ENCODE data around the gene MGRN1. TPM values are rescaled to one million over a fixed set of nuclear protein-coding genes. Genes with fewer than 3 reads are reported as not detected.

The MGRN1 gene
- polyA plus RNA-seq, 4 donors, result 38.4 to 71.1 (median 61.0) TPM

- no peak for DNase-seq (ENCODE audit: low read depth in 4 of 4, low spot score in 2 of 4)
Measured at GRCh38 chr16:4603624-4604170, 20.9 kb upstream of the MGRN1 start.

GRCh38 chr16:4604401-4604800 lies 20.2 kb upstream of the MGRN1 start:
- DNase-seq (ENCODE audit: low read depth in 4 of 4, low spot score in 2 of 4), result no peak

- no peak for DNase-seq (ENCODE audit: low read depth in 4 of 4, low spot score in 2 of 4)
Measured at GRCh38 chr16:4606354-4606753, 18.3 kb upstream of the MGRN1 start.

DNA sequence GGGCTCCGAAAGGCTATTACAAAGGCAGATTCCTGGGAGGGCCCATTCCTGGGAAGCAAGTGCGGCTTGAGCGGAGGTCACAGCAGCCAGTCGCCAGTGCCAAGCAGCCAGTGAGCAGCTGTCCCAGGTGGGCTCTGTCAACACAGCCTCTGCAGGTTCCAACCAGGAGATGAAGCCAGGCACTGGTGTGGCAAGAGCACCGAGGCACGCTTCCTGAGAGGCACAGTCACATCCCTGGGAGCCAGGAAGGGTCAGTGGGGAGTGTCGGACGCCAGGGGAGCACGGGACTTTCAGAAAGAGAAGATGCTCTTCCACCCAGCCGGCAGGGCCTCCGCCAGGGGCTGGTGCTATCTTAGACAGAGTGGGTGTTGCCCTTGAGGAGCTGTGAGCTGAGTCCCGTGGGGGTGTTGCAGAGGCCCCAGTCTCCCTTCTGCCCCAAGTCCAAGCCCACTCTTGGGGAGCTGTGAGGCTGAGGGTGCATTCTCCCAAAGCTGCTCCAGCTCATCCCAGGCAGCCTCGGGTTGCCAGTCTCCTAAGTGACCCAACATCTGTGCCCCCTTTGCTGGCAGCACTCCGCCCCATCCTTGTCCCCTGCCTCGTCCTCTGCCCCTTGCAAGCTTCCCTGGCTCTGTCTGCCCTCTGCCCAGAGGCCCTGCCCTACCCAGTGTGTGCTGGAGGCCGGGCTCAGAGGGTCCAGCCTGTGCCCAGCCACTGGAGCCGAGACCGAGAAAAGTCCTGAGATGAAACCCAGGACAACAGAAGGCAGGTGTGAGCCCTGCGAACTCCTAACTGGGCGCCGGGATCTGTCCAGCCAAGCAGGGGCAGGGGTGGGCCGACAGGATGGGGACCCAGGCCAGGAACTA lies 16.6 kb upstream of the MGRN1 start:
- DNase-seq (ENCODE audit: low read depth in 4 of 4, low spot score in 2 of 4), result no peak

GRCh38 chr16:4608704-4608980 lies 16.0 kb upstream of the MGRN1 start:
- no peak for DNase-seq (ENCODE audit: low read depth in 4 of 4, low spot score in 2 of 4)

DNA sequence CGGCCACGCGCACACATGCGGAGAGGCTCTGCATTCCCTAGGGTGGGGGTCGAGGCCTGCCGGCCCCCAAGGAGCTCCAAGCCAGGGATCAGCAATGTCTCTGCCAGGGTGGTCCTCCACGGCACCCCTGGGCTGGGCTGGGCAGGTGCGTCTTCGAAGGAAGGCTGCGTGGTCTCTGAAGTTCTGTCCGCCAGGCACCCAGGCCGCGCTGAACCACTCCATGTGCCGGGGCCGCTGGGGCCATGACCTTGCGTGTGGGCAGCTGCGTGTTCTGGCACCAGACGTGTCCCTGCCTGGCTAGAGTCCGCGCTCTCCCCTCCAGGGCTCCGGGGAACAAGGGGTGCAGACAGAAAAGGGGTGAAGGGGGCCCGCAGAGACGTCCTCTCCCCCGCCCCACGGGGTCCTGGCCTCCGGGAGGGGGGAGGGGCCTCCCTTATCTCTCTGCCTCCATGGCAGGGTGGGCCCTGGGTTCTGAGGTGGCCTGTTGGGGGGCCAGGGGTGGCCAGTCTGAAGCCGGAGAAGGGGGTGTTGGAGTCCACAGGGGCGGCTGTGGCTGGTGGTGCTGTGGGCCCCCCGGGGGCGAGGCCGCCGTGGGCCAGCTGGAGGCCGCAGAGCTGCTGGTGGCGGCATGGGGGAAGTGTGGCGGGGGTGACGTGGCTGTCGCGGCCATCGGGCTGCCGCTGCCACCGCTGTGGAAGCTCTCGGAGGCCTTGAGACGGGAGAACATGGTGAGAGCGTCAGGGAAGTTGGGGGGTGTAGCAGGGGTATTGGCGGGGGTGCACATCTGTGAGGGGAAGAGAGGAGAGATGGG lies 15.2 kb upstream of the MGRN1 start:
- no peak for DNase-seq (ENCODE audit: low read depth in 4 of 4, low spot score in 2 of 4)

- no peak for DNase-seq (ENCODE audit: low read depth in 4 of 4, low spot score in 2 of 4)
Measured at GRCh38 chr16:4610011-4611005, 14.3 kb upstream of the MGRN1 start.

- no peak for DNase-seq (ENCODE audit: low read depth in 4 of 4, low spot score in 2 of 4)
Measured at GRCh38 chr16:4611337-4612021, 13.1 kb upstream of the MGRN1 start.

GRCh38 chr16:4612474-4612931 lies 12.1 kb upstream of the MGRN1 start:
- DNase-seq (ENCODE audit: low read depth in 4 of 4, low spot score in 2 of 4), result no peak

DNA sequence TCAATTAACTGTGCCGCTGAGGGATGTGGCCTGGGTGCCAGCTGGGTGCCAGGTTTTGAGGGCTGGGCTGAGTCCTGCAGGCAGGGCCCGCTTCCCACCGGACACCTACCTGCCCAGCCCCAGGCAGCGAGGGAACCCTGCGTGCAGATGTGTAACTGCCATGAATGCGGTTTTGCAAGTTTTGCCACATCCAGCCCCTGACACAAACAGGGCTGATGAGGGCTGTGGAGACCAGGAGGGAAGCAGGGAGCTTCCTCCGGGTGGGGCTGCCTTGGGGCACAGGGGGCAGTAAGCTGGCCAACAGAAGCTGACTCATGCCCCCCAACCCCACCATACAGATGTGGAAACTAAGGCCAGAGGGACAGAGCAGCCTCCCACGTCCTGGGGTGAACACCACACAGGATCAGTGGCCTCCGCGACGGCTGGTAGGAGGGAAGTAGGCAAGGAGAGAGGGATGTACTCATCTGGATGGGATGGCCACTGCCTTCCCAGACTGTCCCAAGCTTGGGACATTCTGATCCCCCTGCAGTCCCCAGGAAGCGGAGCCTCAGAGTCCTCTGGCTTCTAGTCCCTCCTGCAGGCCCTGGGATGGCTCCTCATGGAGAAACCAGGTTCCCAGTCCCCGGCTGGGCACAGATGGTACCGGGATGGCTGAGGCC lies 11.5 kb upstream of the MGRN1 start:
- DNase-seq (ENCODE audit: low read depth in 4 of 4, low spot score in 2 of 4), result no peak

DNA sequence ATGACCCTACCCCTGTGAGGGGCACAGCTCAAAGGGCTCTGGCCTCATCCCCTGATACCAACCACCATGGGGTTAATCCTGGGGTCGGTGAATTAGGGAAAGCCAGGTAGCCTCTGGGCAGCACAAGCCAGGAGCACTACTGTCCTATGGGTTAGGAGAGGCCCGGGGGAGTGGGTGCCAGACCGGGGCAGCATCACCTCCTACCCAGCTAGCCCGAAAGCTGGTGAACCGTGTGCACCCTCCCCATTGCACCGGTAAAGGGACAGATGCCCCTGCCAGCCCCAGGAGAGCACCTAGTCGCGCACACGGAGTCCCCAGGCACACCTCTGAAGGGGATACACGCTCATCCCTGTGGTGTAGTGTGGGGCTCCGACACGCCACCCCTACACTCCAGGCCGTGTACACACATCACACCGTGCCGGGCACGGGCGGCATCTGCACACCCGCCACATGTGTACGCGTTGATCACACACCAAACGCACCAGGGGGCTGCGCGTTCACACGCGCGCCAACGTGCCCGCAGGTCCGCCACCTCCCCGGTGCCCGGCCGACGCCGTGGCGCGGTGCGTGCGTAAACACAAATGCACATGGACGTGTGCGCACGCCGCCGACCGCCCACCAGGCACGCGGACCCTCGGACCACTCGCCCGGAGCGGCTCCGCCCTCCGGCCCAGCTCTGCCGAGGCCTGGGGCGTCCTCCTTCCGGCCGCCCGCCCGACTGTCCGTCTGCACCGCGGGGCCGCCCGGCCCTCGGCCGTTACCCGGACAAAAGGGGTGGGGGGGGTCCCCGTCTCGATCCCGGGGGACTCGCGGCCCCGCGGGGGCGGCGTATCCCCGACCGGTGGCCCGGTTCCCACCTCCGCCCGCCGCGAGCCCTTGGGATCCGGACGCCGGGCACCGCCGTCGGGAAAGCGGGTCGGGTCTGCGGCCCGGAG lies 10.7 kb upstream of the MGRN1 start:
- DNase-seq (ENCODE audit: low read depth in 4 of 4, low spot score in 2 of 4), result no peak

DNA sequence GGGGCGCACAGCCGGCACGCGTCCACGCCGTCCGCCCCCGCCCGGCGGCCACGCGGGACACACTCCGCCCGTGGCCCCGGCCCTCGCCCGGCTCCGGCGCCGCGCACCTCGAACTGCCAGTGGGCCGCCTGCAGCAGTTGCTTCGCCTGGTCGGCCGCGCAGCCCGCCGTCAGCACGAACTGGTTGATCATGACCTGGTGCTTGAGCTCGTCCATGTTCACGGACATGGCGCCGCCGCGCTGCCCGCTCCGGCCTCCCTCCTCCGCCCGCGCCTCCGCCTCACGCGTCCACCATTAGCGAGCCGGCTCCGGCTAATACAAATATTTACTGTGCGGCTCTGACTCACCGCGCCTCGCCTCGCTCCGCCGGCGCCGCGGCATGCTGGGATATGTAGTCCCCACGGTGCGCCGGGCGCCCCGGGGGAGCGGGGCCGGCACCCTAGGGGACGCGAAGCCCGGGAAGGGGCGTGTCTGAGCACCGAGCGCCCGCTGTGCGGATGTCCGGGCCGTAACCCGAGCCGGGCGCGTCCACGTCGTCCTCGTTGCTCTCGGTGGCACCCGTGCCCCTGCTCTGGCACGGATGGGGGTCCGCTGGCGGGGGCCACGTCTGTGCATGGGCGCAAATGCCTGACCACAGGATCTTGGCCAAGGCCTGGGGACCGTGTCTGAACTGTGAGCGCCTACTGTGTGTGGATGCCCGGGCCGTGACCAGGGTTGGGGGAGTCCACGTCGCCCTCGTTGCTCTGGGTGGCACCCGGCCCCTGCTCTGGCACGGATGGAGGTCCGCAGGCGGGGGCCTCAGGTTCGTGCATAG lies 9.8 kb upstream of the MGRN1 start, which contains the start of gene UBALD1:
TSS of gene UBALD1 (minus strand) at position 318 of the 813 bp plus-strand sequence. CDS start at position 227, 91 bp downstream.
- DNase-seq (ENCODE audit: low read depth in 4 of 4, low spot score in 2 of 4), result peak in 3 of 4 donors; percentile 21 to 71 (median 69)

- no peak for DNase-seq (ENCODE audit: low read depth in 4 of 4, low spot score in 2 of 4)
Measured at GRCh38 chr16:4615384-4616046, 9.1 kb upstream of the MGRN1 start.

DNA sequence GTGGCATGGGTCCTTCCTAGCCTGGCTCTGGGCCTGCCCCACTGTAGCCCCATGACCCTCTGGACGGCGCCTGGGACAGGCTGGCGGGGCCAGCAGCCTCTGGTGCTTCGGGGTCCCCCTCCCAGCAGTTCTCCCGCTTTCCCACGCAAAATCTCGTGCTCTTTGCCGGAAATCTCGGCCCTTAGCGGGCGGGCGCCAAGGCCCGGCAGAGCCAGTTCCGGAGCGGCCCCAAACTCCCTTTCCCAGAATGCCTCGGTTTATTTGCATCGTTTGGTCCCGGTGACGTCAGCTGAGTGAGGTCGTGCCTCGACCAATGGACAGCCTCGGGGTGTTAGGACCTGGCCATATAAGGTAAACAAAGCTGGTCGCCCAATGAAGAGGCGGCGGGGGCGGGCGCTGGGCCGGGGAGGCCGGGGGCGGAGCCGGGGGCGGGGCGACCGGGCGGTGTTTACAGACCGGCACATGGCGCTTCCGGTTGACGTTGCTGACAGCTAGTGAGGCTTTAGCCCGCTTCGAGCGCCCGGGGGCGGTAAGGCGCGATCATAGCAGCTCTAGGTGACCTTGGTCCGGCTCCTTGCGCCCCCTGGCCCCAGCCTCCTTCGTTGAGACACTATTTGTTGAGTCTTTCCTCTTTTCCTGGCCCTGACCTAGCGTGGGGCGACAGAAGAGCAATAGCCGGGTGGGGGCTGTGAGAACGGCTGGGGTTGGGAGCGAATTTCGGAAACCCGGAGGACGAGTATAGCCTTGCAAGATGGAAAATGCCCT lies 8.4 kb upstream of the MGRN1 start:
- peak; percentile 95 to 100 (median 98) for DNase-seq (ENCODE audit: low read depth in 4 of 4, low spot score in 2 of 4)

- no peak for DNase-seq (ENCODE audit: low read depth in 4 of 4, low spot score in 2 of 4)
Measured at GRCh38 chr16:4617880-4618279, 6.7 kb upstream of the MGRN1 start.
